HTR-8/SVneo (cell line): ENCODE data around the gene PAX8.

Experiments used
- DNase-seq: peaks from one replicate; pipeline ENCODE4 v3.0.0; 2011; ENCODE audit warnings: low spot score, mixed read lengths; ENCODE audit not compliant: insufficient read length
- FAIRE-seq: peaks from 2 replicates; lab custom pipeline; 2011; peaks lifted over from hg19 to GRCh38; lab: Jason Lieb, UNC

PAX8 gene

DNA sequence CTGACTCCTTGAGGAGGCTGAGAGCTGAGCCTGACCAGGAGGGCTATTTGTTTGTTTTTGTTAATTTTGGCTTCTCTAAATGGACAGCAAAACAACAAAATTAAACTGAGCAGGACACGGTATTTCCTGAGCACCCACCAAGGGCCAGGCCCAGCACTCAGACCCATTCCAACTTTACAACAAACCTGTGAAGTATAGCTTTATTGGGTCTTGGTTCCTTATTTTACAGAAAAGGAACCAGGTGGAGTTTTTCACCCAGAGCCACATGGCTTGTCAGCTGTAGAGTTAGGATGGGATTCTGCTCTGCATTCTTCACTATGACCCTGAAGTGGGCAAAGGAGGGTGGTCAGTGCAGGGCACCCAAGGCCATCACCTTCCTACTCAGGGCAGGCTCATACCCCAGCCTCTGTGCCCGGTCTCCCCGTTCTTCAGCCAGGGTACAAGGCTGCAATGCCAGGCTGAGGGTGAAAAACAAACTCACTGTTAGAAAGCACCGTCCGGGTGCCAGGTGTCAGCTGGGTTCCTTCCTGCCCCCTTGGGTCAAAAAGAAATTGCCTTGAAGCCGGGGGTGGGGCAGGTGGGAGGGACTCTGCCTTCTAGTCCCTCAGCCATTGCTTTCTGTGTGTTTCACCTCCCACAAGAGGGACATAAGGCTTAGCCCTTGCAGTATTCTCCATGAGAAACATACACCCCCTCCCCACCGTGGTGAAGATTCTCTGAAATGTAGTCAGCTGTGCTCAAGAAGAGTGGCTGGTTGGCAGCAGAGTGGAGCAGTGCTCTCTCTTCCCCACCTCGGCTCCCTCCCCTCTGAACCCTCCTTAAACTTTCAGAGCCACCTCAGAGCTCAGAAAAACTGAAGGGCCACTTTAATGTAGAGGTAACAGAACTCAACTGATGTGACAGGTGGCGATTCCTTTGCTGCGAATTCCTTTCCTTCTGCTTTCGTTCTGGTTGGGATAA is 102.7 kb downstream of the PAX8 start:
- FAIRE-seq: no peak

DNA sequence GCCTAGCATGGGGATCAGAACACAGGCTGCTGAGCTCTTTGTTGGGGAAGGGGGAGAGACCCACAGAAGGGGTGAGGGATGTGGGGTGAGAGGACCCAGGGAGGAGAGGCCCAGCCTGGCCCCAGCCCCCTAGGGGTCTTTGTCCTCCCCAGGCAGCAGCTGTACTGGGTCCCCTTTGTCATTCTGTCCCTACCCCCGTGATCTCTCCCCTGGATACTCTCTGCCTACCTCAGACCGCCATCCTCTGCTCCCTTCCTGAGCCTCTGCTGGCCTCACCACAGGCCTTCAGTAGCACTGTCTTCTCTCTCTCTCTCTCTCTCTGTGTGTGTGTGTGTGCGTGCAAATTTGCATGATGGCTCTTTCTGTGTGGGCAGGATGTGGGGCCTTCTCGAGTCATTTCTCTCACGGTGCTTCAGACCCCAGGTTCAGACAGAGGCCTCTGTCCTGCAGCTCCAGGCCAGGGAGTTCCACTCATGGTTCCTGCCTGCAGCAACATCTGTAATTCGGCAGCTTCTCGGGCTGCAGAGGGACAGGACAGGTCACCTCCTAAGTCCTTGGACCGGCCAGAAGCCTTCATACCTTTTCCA is 103.6 kb downstream of the PAX8 start:
- DNase-seq (no peak), FAIRE-seq (no peak)

More for the DNA sequence above, 102.7 kb downstream of the PAX8 start:
- DNase-seq: no peak

GRCh38 chr2:113174376-113174750 is 104.4 kb downstream of the PAX8 start:
- no peak for FAIRE-seq
- no peak for DNase-seq

DNA sequence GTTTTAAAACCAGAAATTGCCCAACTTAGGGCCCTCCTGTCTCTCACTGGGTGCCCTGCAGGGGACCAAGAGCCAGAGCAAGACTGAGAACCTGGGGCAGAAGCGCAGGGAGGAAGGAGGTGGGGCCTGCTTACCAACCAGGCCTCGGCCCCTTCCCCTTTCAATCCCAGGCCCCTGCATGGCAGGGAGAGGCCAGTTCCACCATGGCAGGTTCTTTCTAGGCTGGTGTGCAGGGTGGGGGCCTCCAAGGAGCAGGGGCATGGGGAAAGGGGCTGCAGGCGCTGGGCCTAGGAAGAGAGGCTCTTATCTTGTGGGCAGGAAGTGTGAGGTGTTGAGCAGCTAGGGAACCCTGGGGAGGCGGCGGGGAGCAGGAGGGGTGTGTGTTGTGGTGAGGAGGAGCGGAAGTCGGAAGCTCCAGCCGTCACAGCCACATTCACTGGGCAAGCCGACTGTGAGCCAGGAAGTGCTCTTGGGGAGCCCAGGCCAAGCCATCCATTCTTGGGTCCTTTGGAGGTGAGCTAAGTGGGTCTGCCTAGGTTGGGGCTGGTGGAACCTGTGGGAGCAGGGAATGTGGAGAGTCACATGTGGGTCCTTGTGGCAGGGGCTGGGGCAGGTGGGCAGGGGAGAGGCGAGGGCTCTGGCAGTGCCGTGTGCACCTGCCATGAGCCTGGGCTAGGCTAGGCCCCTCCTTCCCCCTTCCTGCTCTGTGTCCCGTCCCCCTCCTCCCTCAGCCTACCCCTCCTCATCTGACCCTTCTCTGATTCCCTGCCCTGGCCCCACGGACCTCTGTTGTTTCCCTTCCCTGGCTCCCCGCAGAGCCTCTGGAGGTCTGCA is 105.0 kb downstream of the PAX8 start, which contains the start of gene PSD4:
Gene PSD4, plus strand, starts transcription at position 430 of the 834 bp plus-strand sequence. CDS start 8,486 bp downstream, outside the sequence.
- no peak for DNase-seq

GRCh38 chr2:113172721-113173541 is 105.8 kb downstream of the PAX8 start:
- FAIRE-seq: no peak
- no peak for DNase-seq

More for the DNA sequence above, 105.0 kb downstream of the PAX8 start, which contains the start of gene PSD4:
- no peak for FAIRE-seq

DNA sequence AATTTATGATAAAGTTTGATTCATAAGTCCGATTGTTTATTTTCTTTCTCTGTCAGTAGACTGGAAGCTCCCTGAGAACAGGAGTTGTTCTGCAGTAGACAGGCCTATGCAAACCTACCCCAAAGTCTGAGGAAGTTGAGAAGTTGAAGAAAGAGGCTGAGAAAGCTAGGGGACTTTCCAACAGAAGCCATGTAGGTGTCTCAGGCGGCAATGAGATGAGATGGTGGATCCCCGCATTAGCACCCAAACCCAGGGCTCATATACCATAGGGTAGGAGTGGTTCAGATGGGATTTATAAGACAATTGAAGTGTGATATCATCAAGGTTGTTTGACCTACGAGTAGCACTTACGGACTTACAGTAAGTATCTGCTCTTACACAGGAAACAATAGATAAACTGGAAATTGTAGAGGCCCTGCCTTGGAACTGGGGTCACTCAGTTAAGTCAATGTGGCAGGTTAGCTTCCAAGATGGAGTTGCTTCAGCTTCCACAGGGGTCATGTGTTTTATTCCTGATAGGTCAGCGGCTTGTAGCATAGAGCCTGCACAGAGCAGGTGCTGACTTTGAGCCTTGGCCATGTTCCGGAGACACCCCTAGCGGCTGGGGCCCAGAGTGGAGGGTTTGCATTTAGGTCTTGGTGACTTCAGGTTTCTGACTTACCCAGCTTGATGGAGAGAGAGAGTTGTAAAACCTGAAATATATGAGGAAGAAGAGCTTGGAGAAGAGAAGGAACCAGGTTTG is 107.2 kb downstream of the PAX8 start:
- FAIRE-seq: no peak

GRCh38 chr2:113169586-113169985 is 109.1 kb downstream of the PAX8 start:
- DNase-seq: no peak
- FAIRE-seq: no peak

More for the DNA sequence above, 107.2 kb downstream of the PAX8 start:
- no peak for DNase-seq

- no peak for DNase-seq
Measured at GRCh38 chr2:113169002-113169530, 109.7 kb downstream of the PAX8 start.

GRCh38 chr2:113167962-113168340 is 110.8 kb downstream of the PAX8 start:
- no peak for DNase-seq
- FAIRE-seq: no peak

More at GRCh38 chr2:113169002-113169530, 109.7 kb downstream of the PAX8 start:
- no peak for FAIRE-seq

DNA sequence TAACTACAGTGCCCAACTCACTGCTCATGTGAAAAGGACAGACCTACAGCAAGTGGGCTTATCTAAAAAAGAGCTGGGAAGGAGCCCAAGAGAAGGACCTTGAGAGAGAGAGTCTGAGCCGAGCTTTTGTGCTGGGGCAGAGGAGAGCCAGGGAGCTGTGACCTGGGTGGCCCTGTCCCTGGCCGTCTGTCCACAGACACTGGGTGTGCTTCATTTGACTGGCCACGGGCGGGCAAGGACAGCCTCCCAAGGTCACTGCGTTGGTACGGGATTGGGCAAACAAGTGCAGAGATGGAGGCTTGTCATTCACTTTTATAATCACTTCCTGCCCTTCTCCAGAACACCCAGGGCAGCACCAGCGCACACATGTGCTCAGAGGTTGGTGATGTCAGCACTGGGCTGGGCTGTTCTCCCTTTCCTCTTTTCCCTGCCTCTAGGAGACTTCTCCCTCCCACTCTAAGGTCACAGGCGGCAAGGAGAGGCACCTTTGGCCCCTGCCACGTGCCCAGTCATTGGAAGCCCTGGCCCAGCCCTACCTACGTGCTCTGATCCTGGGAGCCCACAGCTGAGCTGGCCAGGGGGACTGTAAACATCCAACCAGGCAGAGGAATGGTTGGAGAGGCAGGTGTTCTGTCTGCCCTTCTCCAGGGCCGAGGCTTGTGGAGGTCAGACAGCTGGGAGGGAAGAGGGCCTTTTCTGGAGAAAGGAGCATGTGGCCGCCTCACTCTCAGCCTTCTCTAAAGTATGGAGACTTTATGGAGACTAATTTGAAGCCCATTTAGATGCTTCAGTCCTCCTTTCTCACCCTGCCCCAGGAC is 111.4 kb downstream of the PAX8 start:
- DNase-seq (no peak), FAIRE-seq (no peak)

GRCh38 chr2:113166187-113166645 is 112.5 kb downstream of the PAX8 start:
- DNase-seq (no peak), FAIRE-seq (no peak)
